Measurements from ENCODE around the gene KCNA3. TPM values are rescaled to one million over a fixed set of nuclear protein-coding genes. Genes with fewer than 3 reads are reported as not detected.
"Not testable (repeated sequence)": the region's sequence is repeated elsewhere in the genome, so short reads cannot be mapped to it uniquely, and the experiment has no call there.

KCNA3 gene
- total RNA-seq, 4 donors from 2014 or later, result 0.18 to 0.20 TPM; not detected in 2

DNA sequence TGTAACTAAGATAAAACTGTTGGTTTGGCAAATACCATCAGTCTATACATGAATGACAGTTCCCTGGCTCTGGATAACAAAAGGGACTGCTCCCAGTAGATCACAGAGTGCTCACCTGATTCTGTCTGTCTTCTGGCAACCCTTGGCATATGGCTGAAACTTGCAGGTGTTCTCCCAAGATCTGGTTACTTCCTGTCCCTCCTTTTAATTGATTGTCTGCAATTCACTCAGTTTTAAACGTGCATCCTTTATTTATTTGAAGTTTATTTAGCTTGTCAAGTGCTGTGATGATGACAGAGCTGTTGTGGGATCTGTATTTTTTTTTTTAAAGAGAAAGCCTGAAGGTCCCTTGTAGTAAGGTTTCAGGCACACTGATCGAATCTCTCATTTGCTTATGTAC is 3.4 kb downstream of the KCNA3 start:
- Histone ChIP-seq H3K9me3 (no peaks in the 10 kb centered on the region), H3K36me3 (no peaks in the 10 kb centered on the region), H3K27me3 (peaks cover 24 to 48% (median 41%) of the 10 kb centered on the region in 3 donors), H3K4me1 (no peaks in the 10 kb centered on the region), H3K4me3 (no peak overlapping the region), H3K27ac (no peak overlapping the region)
- intact Hi-C loops (cut with DNase I; ENCODE audit: low total_unique reads) (loop anchor here (5.0 kb wide), 1 partner anchor 39 kb away; no protein-coding TSS in a partner anchor), in situ Hi-C loops (cut with MboI; ENCODE audit: low sequenced_read_pairs in 4 of 4) (no loop called here)
- ATAC-seq (no peak), DNase-seq (no peak)
- TF ChIP-seq POLR2A (IDR thresholded peaks at IDR 0.05), result no peak
- TF ChIP-seq, protein P1, sequence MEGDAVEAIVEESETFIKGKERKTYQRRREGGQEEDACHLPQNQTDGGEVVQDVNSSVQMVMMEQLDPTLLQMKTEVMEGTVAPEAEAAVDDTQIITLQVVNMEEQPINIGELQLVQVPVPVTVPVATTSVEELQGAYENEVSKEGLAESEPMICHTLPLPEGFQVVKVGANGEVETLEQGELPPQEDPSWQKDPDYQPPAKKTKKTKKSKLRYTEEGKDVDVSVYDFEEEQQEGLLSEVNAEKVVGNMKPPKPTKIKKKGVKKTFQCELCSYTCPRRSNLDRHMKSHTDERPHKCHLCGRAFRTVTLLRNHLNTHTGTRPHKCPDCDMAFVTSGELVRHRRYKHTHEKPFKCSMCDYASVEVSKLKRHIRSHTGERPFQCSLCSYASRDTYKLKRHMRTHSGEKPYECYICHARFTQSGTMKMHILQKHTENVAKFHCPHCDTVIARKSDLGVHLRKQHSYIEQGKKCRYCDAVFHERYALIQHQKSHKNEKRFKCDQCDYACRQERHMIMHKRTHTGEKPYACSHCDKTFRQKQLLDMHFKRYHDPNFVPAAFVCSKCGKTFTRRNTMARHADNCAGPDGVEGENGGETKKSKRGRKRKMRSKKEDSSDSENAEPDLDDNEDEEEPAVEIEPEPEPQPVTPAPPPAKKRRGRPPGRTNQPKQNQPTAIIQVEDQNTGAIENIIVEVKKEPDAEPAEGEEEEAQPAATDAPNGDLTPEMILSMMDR (IDR thresholded peaks at IDR 0.05 in 4 of 5, conservative IDR thresholded peaks at IDR 0.05 in 1 of 5), result no peak

DNA sequence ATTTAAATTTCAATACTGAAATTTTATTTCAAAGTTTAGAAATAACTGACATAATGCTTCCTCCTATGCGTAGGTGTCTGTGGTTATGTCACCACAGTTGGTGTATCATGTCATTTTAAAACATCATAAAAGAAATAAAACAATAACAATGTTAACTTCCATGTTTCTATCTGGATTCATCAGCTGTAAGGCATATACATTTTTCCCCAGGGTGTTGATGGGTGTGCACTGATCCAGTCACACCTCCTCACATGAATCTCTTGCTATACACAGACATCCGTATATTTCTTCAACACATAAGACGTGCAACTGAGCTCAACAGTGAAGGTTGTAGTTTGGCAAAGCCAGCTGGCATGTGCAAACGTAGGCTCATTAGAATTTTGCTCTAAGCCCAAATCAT is 6.2 kb downstream of the KCNA3 start:
- TF ChIP-seq POLR2A (IDR thresholded peaks at IDR 0.05), result no peak
- TF ChIP-seq, protein P1 (IDR thresholded peaks at IDR 0.05 in 4 of 5, conservative IDR thresholded peaks at IDR 0.05 in 1 of 5), result no peak
- no peaks in the 10 kb centered on the region for H3K4me1 ChIP-seq
- ATAC-seq (no peak), DNase-seq (no peak)
- H3K36me3 ChIP-seq, result no peaks in the 10 kb centered on the region
- no peak overlapping the region for H3K4me3 ChIP-seq
- intact Hi-C loops (cut with DNase I; ENCODE audit: low total_unique reads) (no loop called here), in situ Hi-C loops (cut with MboI; ENCODE audit: low sequenced_read_pairs in 4 of 4) (no loop called here)
- H3K27ac ChIP-seq, result no peak overlapping the region
- no peaks in the 10 kb centered on the region for H3K9me3 ChIP-seq
- H3K27me3 ChIP-seq, result peaks cover 17 to 29% (median 18%) of the 10 kb centered on the region in 3 donors

GRCh38 chr1:110667776-110668175 is 7.0 kb downstream of the KCNA3 start:
- TF ChIP-seq POLR2A (IDR thresholded peaks at IDR 0.05), result no peak
- TF ChIP-seq, protein P1 (IDR thresholded peaks at IDR 0.05 in 4 of 5, conservative IDR thresholded peaks at IDR 0.05 in 1 of 5), result no peak
- Histone ChIP-seq H3K27me3 (peaks cover 9 to 21% (median 10%) of the 10 kb centered on the region in 3 donors), H3K27ac (no peak overlapping the region), H3K36me3 (no peaks in the 10 kb centered on the region), H3K4me1 (no peaks in the 10 kb centered on the region), H3K9me3 (no peaks in the 10 kb centered on the region), H3K4me3 (no peak overlapping the region)
- in situ Hi-C loops (cut with MboI; ENCODE audit: low sequenced_read_pairs in 4 of 4), result no loop called here
- intact Hi-C loops (cut with DNase I; ENCODE audit: low total_unique reads), result no loop called here
- DNase-seq, result no peak
- no peak for ATAC-seq

GRCh38 chr1:110663241-110663640 is 11.5 kb downstream of the KCNA3 start:
- H3K4me1 ChIP-seq, result no peaks in the 10 kb centered on the region
- H3K4me3 ChIP-seq, result no peak overlapping the region
- ATAC-seq, result no peak
- peaks cover 0 to 2% (median 0%) of the 10 kb centered on the region in 3 donors for H3K27me3 ChIP-seq
- in situ Hi-C loops (cut with MboI; ENCODE audit: low sequenced_read_pairs in 4 of 4) (no loop called here), intact Hi-C loops (cut with DNase I; ENCODE audit: low total_unique reads) (no loop called here)
- no peak overlapping the region for H3K27ac ChIP-seq
- DNase-seq, result no peak
- H3K9me3 ChIP-seq, result no peaks in the 10 kb centered on the region
- TF ChIP-seq, protein P1 (IDR thresholded peaks at IDR 0.05 in 4 of 5, conservative IDR thresholded peaks at IDR 0.05 in 1 of 5), result no peak
- no peak for TF ChIP-seq POLR2A (IDR thresholded peaks at IDR 0.05)
- H3K36me3 ChIP-seq, result no peaks in the 10 kb centered on the region

GRCh38 chr1:110659559-110659958 is 15.2 kb downstream of the KCNA3 start:
- H3K36me3 ChIP-seq; intact Hi-C loops (cut with DNase I; ENCODE audit: low total_unique reads); ATAC-seq; H3K4me1 ChIP-seq; H3K9me3 ChIP-seq; DNase-seq; H3K4me3 ChIP-seq; in situ Hi-C loops (cut with MboI; ENCODE audit: low sequenced_read_pairs in 4 of 4); H3K27me3 ChIP-seq; H3K27ac ChIP-seq: not testable (repeated sequence)
